ENCODE results near the gene IL12RB2.

The IL12RB2 gene

DNA sequence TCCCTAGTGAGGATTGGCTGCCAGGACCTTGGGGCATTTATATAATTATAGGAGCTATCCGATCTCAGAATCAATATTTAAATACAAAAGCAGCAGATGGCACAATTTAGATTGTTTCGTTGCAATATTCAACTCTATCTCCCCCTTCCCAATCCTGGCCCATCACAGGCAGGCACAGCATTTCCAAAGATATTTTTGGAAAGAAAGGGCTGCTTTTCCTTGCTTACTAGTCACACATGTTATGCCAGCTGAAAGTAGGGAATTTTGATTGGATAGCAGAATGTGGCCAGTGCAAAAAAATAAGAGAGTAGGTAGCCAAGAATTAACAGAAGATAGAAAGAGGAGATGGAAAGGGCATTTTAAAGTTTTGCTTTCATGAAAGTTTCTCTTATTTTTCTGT lies 37.9 kb downstream of the IL12RB2 start:
- no peaks in the 10 kb centered on the region for H3K9me3 Mint-ChIP-seq
- TF ChIP-seq, protein P1, sequence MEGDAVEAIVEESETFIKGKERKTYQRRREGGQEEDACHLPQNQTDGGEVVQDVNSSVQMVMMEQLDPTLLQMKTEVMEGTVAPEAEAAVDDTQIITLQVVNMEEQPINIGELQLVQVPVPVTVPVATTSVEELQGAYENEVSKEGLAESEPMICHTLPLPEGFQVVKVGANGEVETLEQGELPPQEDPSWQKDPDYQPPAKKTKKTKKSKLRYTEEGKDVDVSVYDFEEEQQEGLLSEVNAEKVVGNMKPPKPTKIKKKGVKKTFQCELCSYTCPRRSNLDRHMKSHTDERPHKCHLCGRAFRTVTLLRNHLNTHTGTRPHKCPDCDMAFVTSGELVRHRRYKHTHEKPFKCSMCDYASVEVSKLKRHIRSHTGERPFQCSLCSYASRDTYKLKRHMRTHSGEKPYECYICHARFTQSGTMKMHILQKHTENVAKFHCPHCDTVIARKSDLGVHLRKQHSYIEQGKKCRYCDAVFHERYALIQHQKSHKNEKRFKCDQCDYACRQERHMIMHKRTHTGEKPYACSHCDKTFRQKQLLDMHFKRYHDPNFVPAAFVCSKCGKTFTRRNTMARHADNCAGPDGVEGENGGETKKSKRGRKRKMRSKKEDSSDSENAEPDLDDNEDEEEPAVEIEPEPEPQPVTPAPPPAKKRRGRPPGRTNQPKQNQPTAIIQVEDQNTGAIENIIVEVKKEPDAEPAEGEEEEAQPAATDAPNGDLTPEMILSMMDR (IDR thresholded peaks at IDR 0.05; ENCODE audit: unreplicated experiment in 3 of 3) = no peak
- H3K4me1 Mint-ChIP-seq = peaks cover 16% of the 10 kb centered on the region
- H3K36me3 Mint-ChIP-seq (ENCODE audit: low read depth) = no peaks in the 10 kb centered on the region
- no peak overlapping the region for H3K4me3 Mint-ChIP-seq
- no peaks in the 10 kb centered on the region for H3K27me3 Mint-ChIP-seq (ENCODE audit: low read depth)
- H3K27ac Mint-ChIP-seq = no peak overlapping the region

DNA sequence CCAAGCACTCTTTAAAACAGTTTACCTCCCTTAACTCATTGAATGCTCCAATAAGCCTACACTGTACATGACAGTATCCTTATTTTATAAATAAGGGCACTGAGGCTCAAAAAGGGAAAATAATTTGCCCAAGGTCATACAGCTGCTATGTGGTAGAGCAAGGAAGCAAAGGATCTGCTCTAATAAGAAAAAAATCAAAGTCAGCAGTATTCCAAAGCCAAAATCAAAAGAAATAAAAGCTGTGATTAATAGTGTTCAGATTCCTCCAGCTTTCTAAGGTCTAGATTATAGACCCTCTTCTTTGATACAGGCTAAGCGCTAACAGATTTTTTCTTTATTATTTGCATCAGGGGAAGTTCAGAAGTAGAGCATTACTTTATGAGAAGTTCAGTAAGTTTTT lies 39.3 kb downstream of the IL12RB2 start:
- H3K9me3 Mint-ChIP-seq = no peaks in the 10 kb centered on the region
- TF ChIP-seq, protein P1 (IDR thresholded peaks at IDR 0.05; ENCODE audit: unreplicated experiment in 3 of 3) = no peak
- H3K4me1 Mint-ChIP-seq = peaks cover 16% of the 10 kb centered on the region
- H3K27me3 Mint-ChIP-seq (ENCODE audit: low read depth) = no peaks in the 10 kb centered on the region
- no peak overlapping the region for H3K4me3 Mint-ChIP-seq
- H3K36me3 Mint-ChIP-seq (ENCODE audit: low read depth) = no peaks in the 10 kb centered on the region
- peak overlapping the region in 1 of 3 experiments; percentile 40 for H3K27ac Mint-ChIP-seq

DNA sequence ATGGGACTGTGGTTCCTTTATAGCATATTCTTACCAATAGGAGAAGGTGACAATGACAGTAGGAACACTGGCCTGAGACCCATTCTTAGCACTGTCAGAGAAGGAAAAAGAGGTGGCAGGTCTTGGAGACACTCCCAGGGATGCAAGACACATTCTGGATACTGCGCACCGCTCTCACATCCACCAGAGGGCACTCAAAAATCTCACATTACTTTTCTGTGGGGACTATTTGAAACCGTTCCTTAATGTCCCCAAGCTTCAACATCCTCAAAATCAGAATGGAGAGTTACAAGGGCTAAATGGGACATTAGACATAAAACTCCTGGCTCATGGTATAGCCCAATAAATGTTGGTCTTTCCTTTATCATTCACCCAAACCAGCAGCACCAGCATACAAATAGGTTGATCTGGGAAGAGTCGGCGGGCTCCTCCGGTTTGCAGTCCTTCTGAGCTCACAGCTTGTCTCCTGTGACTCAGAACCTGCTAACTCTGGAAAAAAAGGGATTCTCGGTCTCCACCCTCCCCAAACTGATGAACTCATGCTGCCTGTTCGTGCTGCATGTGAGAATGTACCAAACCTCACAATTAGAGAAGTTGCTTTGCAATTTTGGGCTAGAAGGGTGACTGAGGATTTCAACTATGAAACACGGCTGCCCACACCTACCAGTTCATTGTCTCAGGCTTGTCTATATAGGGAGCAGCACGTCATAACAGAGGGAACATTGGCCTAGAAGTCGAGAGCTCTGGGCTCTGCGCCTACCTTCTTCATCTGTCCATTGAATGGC lies 40.2 kb downstream of the IL12RB2 start:
- Mint-ChIP-seq H3K36me3 (ENCODE audit: low read depth) (no peaks in the 10 kb centered on the region), H3K4me1 (peaks cover 16% of the 10 kb centered on the region), H3K27me3 (ENCODE audit: low read depth) (no peaks in the 10 kb centered on the region), H3K9me3 (no peaks in the 10 kb centered on the region), H3K27ac (peak overlapping the region in 2 of 3 experiments; percentile 11 to 40), H3K4me3 (no peak overlapping the region)
- TF ChIP-seq, protein P1 (IDR thresholded peaks at IDR 0.05; ENCODE audit: unreplicated experiment in 3 of 3) = peak; percentile 71 to 73 (median 73)

DNA sequence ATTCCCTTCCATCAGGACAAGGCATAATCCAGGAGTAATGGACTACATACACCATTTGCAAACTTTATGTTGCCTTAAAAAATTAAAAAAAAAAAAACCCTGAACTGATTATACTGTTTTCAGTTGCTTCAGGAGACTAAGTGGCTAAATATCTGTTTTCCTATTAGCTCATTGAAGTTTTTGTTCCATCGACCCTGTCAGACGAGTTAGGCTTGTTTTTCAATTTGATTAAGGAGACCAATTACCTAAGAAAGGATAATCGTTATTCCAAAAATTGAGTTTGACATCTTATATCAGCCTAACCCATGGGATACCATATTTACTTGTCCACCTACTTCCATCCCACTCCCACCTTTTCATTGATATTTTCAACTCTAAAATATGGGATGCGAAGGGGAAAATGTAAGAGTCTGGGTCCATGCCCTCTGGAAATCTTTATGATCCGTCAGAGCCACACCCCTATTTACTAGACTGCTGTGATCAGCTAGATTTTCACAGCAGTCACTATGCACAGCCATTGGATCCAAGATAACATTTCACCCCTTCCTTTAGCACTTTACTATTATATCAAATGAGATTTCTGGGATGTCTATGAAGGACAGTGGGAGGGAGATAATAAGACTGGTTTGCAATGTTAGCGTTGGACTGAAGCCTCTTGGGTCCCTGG lies 41.0 kb downstream of the IL12RB2 start:
- Mint-ChIP-seq H3K27me3 (ENCODE audit: low read depth) (no peaks in the 10 kb centered on the region), H3K4me3 (no peak overlapping the region), H3K4me1 (peaks cover 16% of the 10 kb centered on the region), H3K36me3 (ENCODE audit: low read depth) (no peaks in the 10 kb centered on the region), H3K27ac (peak overlapping the region in 1 of 3 experiments; percentile 33), H3K9me3 (no peaks in the 10 kb centered on the region)
- TF ChIP-seq, protein P1 (IDR thresholded peaks at IDR 0.05; ENCODE audit: unreplicated experiment in 3 of 3) = no peak

DNA sequence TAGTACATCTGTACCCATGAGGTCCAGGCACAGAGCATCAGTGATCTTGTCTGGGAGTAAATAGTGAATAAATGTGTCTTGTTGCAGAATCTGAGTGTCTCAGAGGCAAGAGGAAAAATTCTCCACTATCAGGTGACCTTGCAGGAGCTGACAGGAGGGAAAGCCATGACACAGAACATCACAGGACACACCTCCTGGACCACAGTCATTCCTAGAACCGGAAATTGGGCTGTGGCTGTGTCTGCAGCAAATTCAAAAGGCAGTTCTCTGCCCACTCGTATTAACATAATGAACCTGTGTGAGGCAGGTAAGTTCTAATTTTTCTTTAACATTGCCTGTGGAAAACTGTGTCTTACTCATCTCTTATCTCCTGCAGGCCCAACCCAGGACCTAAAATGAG lies 43.1 kb downstream of the IL12RB2 start:
- Mint-ChIP-seq H3K4me1 (peaks cover 16% of the 10 kb centered on the region), H3K27ac (no peak overlapping the region), H3K9me3 (no peaks in the 10 kb centered on the region), H3K4me3 (no peak overlapping the region), H3K27me3 (ENCODE audit: low read depth) (no peaks in the 10 kb centered on the region), H3K36me3 (ENCODE audit: low read depth) (no peaks in the 10 kb centered on the region)
- TF ChIP-seq, protein P1 (IDR thresholded peaks at IDR 0.05; ENCODE audit: unreplicated experiment in 3 of 3) = no peak
